ENCODE data around the gene AIFM1.

The AIFM1 gene

DNA sequence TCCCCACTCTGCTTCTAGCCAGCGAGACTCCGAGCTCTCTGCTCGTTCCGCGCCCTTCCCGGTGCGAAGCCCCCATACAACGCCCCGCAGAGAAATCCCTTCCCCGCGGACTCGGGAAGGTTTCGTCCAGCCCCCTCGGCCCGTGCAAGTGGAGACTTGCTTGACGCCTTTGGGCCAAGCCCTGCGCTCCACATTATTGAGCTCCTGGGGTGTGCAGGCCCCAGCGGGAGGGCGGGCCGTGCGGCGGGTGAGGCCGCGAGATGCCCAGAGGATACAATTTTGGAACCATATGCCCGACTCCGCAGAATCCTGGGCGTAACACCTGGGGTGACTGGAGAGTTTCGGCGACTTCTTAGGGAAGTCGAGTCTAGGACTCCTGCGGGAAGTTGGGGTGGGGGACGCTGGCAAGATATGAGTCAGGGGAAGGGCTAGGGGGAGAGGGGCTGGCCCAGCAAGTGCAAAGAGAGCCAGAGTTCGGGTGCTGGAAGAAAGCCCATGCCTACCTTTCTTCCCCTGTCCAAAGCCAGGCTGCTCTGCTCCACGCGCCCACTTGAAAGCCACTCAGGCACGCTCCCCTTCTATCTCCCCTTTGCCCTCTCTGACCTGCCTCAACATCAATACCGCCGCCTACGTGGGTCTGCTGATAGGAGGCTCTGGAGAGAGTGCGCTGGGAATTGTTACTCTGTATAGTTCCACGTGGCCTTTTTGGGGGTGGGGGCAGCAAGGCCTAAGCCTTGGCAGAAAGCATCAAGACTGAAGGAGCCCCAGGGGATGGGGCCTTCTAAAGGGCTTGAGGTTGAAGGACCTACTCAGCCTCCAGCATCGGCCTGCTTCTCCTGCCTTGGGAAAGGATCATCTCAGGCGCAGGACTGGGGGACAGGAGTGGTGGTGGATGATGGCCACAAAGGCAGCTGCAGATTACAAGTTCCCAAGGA, 54.2 kb downstream of the AIFM1 start:
- ChIA-PET POLR2A (interaction anchor here (1.2 kb wide), 1 partner anchor 10 kb away, joined by 3 read pairs; no protein-coding TSS in a partner anchor), CTCF (interaction anchor here (1.3 to 2.8 kb wide), 2 partner anchors 9 to 31 kb away, joined by 3 to 15 read pairs; no protein-coding TSS in a partner anchor)
- TF ChIP-seq, protein P1, sequence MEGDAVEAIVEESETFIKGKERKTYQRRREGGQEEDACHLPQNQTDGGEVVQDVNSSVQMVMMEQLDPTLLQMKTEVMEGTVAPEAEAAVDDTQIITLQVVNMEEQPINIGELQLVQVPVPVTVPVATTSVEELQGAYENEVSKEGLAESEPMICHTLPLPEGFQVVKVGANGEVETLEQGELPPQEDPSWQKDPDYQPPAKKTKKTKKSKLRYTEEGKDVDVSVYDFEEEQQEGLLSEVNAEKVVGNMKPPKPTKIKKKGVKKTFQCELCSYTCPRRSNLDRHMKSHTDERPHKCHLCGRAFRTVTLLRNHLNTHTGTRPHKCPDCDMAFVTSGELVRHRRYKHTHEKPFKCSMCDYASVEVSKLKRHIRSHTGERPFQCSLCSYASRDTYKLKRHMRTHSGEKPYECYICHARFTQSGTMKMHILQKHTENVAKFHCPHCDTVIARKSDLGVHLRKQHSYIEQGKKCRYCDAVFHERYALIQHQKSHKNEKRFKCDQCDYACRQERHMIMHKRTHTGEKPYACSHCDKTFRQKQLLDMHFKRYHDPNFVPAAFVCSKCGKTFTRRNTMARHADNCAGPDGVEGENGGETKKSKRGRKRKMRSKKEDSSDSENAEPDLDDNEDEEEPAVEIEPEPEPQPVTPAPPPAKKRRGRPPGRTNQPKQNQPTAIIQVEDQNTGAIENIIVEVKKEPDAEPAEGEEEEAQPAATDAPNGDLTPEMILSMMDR (IDR thresholded peaks at IDR 0.05; ENCODE audit: insufficient read depth, low read length, missing control alignments) = no peak
- no peak for DNase-seq (ENCODE audit: low read depth, low spot score)
- H3K4me3 ChIP-seq (ENCODE audit: low read depth, low read length) = peak overlapping the region; percentile 50

DNA sequence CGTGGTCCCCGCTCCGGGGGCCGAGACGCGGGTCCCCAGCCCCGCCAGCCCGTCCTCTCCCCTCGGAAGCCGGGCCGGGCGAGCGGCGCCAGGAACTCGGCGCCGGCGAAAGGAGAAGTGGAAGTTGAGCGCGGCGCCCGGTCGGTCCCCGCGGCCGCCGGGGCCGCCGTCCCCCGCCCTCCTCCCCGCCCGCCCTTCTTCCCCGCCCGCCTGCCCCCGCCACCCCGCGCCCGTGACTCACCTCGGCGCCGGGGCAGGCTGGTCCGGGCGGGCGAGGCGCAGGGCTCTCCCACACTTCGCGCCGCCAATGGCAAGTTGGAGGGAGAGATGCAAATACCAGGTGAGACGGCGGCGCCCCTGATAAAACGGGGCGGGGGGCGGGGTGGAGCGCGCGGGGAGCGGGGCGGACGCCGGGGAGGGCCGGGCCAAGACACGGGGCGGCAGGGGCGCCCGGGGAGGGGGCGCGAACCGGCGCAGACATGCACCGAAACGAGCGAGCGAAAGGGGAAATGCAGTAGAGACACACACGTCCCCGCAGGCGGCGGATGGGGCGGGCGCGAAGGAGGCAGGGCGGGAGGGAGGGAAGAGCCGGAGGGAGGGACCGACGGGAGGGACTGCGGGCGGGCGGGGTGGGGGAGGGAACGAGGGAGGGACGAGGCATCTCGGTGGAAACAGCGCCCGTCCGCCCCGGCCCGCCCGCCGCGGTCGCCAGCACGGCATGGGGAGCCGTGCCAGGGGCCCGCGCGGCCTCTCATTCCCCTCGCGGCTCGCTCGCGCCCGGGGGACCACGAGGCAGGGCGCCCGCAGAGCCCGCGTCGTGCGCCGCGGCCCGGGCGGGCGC, 55.0 kb downstream of the AIFM1 start, which contains the start of gene ELF4:
Gene ELF4 (minus strand): TSS at position 119 of the 841 bp plus-strand sequence. CDS start 29,167 bp downstream, outside the sequence.
- TF ChIP-seq, protein P1 (IDR thresholded peaks at IDR 0.05; ENCODE audit: insufficient read depth, low read length, missing control alignments) = no peak
- H3K4me3 ChIP-seq (ENCODE audit: low read depth, low read length) = peak within 1 kb of the TSS; percentile 63
- ChIA-PET POLR2A (interaction anchor here (1.2 kb wide), 1 partner anchor 10 kb away, joined by 3 read pairs; no protein-coding TSS in a partner anchor), CTCF (interaction anchor here (1.9 to 2.8 kb wide), 2 partner anchors 9 to 10 kb away, joined by 15 to 20 read pairs; no protein-coding TSS in a partner anchor)
- DNase-seq (ENCODE audit: low read depth, low spot score) = no peak

DNA sequence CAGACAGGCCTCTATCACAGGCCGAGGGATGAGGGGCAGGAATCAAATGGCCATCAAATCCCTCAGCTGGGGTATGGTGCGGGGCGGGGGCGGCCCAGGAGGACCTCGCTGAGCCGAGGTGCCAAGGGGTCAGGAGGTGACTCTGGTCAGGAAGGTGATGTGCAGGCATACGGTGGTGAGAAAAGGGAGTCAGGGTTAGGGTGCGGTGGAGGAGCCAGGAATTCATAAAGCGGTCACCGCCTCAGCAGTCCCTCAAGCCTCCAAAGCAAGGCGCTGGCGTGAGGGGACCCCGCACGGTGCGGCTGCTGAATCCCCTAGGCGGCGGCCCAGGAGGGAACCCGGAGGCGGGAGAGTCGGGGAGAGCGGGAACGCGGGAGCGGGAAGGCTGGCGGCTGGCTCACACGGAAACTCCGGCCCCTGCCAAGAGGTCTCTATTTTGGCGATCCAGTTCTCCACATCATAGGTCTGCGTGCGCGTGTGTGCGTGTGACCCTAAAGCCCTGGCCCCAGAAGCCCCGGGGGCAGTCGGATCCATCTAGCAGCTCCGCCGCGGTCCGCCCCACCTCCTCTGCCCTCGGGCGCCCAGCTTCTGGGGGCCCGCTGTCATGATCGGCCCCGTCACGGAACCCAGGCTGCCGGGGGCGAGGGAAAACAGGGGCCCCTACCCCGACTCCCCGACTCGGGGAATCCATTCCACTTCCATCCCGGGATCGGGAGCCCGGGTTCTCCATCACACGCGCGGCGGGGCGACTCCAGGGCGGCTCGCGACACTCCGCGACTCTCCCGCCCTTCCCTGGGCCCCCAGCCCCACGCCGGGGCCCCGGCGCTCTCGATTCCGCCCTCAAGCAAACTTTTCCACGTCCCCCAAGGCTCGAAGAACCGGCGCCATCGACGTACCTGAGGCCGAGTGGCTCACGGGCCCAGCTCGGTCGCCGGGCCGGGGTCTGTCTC, 55.9 kb downstream of the AIFM1 start:
- TF ChIP-seq, protein P1 (IDR thresholded peaks at IDR 0.05; ENCODE audit: insufficient read depth, low read length, missing control alignments) = no peak
- CTCF ChIA-PET = interaction anchor here (1.2 to 1.9 kb wide), 2 partner anchors 10 to 30 kb away, joined by 4 to 20 read pairs; no protein-coding TSS in a partner anchor
- DNase-seq (ENCODE audit: low read depth, low spot score) = no peak
- POLR2A ChIA-PET = no interaction called here
- H3K4me3 ChIP-seq (ENCODE audit: low read depth, low read length) = peak overlapping the region; percentile 63

DNA sequence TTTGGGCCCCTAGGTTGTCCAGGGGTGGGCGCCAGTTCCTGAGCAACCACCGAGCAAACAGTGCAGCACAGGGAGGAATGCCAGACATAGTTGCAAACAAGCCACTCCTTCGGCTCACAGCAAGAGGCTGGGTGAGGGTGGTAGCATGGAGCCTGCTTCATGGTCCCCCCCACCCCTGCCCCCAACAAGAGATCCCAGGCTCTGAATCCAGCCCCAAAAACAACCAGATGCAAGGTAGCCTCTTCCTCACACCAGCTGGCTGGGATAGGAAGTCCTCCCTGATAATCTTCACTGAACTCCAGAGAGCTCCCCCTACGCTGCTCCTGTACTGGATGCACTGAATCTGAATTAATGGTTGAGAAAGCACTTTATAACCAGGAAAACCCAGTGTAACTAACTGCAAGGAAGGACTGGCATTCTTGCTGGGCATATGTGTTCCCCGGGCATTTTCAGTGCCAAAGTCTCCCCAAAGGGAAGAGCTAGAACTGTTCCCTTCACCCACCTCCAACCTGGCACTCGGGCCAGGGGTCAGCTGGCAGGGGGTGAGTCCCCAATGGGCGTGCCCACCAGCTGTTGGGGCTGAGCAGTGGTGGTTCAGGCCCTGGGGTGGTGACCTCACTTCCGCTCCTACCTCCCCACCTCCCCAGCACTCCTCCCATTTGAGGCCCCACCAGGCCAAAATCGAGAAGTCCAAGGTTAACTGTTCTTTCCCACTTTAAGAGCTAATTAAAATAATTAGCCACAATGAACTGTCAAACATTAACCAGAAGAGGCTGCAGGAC, 56.8 kb downstream of the AIFM1 start:
- DNase-seq (ENCODE audit: low read depth, low spot score) = no peak
- TF ChIP-seq, protein P1 (IDR thresholded peaks at IDR 0.05; ENCODE audit: insufficient read depth, low read length, missing control alignments) = peak; percentile 16
- ChIA-PET CTCF (interaction anchor here (1.2 to 1.9 kb wide), 2 partner anchors 11 to 29 kb away, joined by 4 to 20 read pairs; no protein-coding TSS in a partner anchor), POLR2A (no interaction called here)
- H3K4me3 ChIP-seq (ENCODE audit: low read depth, low read length) = peak overlapping the region; percentile 63

DNA sequence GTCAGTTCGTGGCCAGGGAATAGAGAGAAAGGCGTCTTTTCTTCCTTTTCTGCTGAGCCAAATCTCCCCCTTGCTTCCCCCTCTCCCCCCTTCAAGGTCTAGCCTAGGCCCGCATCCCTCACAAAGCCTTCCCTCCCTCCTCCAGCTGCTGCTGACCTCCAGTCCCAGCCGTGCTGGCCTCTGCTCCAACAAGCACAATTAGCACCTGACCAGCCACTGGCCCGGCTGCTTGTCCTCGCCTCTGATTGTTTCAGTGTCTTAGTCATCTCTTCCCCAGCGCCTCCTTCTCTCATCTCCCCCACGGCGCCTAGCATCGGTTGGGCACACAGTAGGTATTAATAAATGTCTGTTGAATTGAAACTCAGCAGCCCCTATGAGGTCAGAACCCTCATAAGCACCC, 59.6 kb downstream of the AIFM1 start:
- DNase-seq (ENCODE audit: low read depth, low spot score) = no peak
- no peak overlapping the region for H3K4me3 ChIP-seq (ENCODE audit: low read depth, low read length)
- ChIA-PET CTCF (interaction anchor here (0.6 to 1.3 kb wide), 3 partner anchors 8 to 118 kb away, joined by 4 read pairs; no protein-coding TSS in a partner anchor), POLR2A (interaction anchor here (0.7 kb wide), 1 partner anchor 130 kb away, joined by 3 read pairs; no protein-coding TSS in a partner anchor)
- TF ChIP-seq, protein P1 (IDR thresholded peaks at IDR 0.05; ENCODE audit: insufficient read depth, low read length, missing control alignments) = no peak

Data from AG04449 (cell line).